ENCODE results near the gene IGFBP4.

GRCh38 chr17:40415390-40415789, 27.9 kb upstream of the IGFBP4 start:
- no peak for TF ChIP-seq RFX5 (IDR thresholded peaks at IDR 0.05; ENCODE audit: low read depth, low read length)
- TF ChIP-seq BCL3 (CRISPR knock-in tag; IDR thresholded peaks at IDR 0.05): no peak

Measured in HepG2 (cell line).